Glutamatergic neuron (in vitro differentiated cells): ENCODE results near the gene ARTN. TPM values are rescaled to one million over a fixed set of nuclear protein-coding genes. Genes with fewer than 3 reads are reported as not detected.
A peak's percentile ranks its signal among the peaks of the same experiment; 100 is the strongest.

Experiments used
- DNase-seq: peaks from one replicate; pipeline ENCODE4 v3.0.0; 2022
- H3K27ac Mint-ChIP-seq: one replicate; pipeline ENCODE4 v1.8.0; 2020; ENCODE audit warnings: mild to moderate bottlenecking, mixed read lengths, inconsistent platforms; ENCODE audit not compliant: unreplicated experiment
- H3K27me3 Mint-ChIP-seq: one replicate; pipeline ENCODE4 v1.8.0; 2020; ENCODE audit warnings: mild to moderate bottlenecking, moderate library complexity, mixed read lengths, inconsistent platforms; ENCODE audit not compliant: unreplicated experiment
- H3K36me3 Mint-ChIP-seq: one replicate; pipeline ENCODE4 v1.8.0; 2020; ENCODE audit warnings: mild to moderate bottlenecking, mixed read lengths, inconsistent platforms; ENCODE audit not compliant: unreplicated experiment
- H3K4me1 Mint-ChIP-seq: one replicate; pipeline ENCODE4 v1.8.0; 2020; ENCODE audit warnings: mild to moderate bottlenecking, low read depth, mixed read lengths, inconsistent platforms; ENCODE audit not compliant: unreplicated experiment
- H3K4me3 Mint-ChIP-seq: one replicate; pipeline ENCODE4 v1.8.0; 2020; ENCODE audit warnings: mild to moderate bottlenecking, mixed read lengths, inconsistent platforms; ENCODE audit not compliant: unreplicated experiment
- H3K9me3 Mint-ChIP-seq: one replicate; pipeline ENCODE4 v1.8.0; 2020; ENCODE audit warnings: mild to moderate bottlenecking, moderate library complexity, mixed read lengths, inconsistent platforms; ENCODE audit not compliant: unreplicated experiment
- CTCF ChIP-seq: fragments of 200-600 bp; sonication (generic); IDR thresholded peaks from one replicate; pipeline ENCODE4 v1.5.0; 2021; ENCODE audit not compliant: partially characterized antibody, unreplicated experiment
- total RNA-seq: library from RNA; stranded (reverse); fragmentation: NEBNext Ultra II Directional; extraction: Animal tissue kit (Norgen Biotek cat#: 25700); gene quantifications from one replicate; pipeline ENCODE4 v1.2.1, GENCODE V29; 2021; ENCODE audit not compliant: unreplicated experiment

Gene ARTN
- total RNA-seq, 1 donor from 2014 or later: not detected

GRCh38 chr1:43982241-43982640 is 48.6 kb downstream of the ARTN start:
- no peak overlapping the region for H3K4me3 Mint-ChIP-seq
- no peak for TF ChIP-seq CTCF
- no peak for DNase-seq
- peaks cover 15% of the 10 kb centered on the region for H3K4me1 Mint-ChIP-seq
- H3K36me3 Mint-ChIP-seq: peaks cover 3% of the 10 kb centered on the region
- H3K9me3 Mint-ChIP-seq: peaks cover 9% of the 10 kb centered on the region
- H3K27me3 Mint-ChIP-seq: peaks cover 7% of the 10 kb centered on the region
- no peak overlapping the region for H3K27ac Mint-ChIP-seq

- no peak for TF ChIP-seq CTCF
- H3K36me3 Mint-ChIP-seq: no peaks in the 10 kb centered on the region
- peaks cover 13% of the 10 kb centered on the region for H3K4me1 Mint-ChIP-seq
- DNase-seq: no peak
- no peak overlapping the region for H3K27ac Mint-ChIP-seq
- peaks cover 7% of the 10 kb centered on the region for H3K27me3 Mint-ChIP-seq
- H3K9me3 Mint-ChIP-seq: peaks cover 9% of the 10 kb centered on the region
- H3K4me3 Mint-ChIP-seq: no peak overlapping the region
Observed at GRCh38 chr1:43982808-43983207, 49.2 kb downstream of the ARTN start.

- Mint-ChIP-seq H3K4me3 (peak overlapping the region; percentile 45), H3K36me3 (no peaks in the 10 kb centered on the region), H3K4me1 (peaks cover 13% of the 10 kb centered on the region), H3K27me3 (peaks cover 7% of the 10 kb centered on the region), H3K27ac (no peak overlapping the region), H3K9me3 (peaks cover 8% of the 10 kb centered on the region)
- no peak for TF ChIP-seq CTCF
- DNase-seq: no peak
Observed at GRCh38 chr1:43983253-43983899, 49.8 kb downstream of the ARTN start.

DNA sequence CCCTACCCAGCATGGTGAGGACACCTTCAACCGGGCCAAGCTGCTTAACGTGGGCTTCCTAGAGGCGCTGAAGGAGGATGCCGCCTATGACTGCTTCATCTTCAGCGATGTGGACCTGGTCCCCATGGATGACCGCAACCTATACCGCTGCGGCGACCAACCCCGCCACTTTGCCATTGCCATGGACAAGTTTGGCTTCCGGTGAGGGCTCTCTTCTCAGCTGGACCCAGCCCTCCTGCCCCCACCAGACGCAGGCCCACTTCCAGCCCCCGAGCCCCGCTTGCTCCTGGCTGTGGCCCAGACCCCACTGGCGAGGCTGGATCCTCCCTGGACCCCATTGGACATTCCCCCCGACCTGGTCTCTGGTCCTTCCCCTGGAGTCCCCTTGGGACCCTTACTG is 51.3 kb downstream of the ARTN start:
- H3K27me3 Mint-ChIP-seq: peaks cover 2% of the 10 kb centered on the region
- DNase-seq: no peak
- H3K36me3 Mint-ChIP-seq: no peaks in the 10 kb centered on the region
- TF ChIP-seq CTCF: no peak
- peaks cover 10% of the 10 kb centered on the region for H3K4me1 Mint-ChIP-seq
- H3K27ac Mint-ChIP-seq: no peak overlapping the region
- no peak overlapping the region for H3K4me3 Mint-ChIP-seq
- peaks cover 6% of the 10 kb centered on the region for H3K9me3 Mint-ChIP-seq

DNA sequence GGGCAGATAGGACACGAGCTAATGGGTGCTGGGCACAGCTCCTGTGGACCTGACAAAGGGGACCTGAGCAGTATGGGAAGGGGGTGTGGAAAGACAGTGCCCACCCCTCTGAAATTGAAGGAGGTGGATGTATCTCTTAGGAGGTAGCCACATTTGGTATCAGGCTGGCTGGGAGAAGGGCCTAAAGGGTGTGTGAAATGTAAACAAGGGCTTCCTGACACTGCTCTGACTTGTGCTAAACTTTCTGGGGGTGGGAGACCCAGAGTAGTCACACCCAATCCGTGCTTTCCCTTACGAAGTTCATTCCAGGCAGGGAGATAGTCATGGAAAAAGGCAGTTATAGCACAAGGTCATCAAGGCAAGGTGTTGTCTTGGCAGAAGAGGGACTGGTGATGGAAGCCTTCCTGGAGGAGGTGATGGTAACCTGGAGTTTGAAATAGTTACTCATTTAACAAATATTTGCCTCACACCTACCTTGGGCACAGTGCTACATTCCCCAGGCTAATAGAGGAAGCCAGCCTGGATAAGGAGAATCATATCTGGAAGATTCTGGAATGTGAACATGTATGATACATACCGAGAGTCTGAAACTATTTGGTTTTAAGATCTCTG is 52.5 kb downstream of the ARTN start:
- H3K4me3 Mint-ChIP-seq: no peak overlapping the region
- no peak for TF ChIP-seq CTCF
- no peaks in the 10 kb centered on the region for H3K27me3 Mint-ChIP-seq
- peaks cover 5% of the 10 kb centered on the region for H3K9me3 Mint-ChIP-seq
- H3K36me3 Mint-ChIP-seq: no peaks in the 10 kb centered on the region
- no peak overlapping the region for H3K27ac Mint-ChIP-seq
- no peak for DNase-seq
- peaks cover 3% of the 10 kb centered on the region for H3K4me1 Mint-ChIP-seq
